Skeletal muscle satellite cell (primary cell): ENCODE data around the gene DMD.

ENCODE experiments used
- H3K27me3 ChIP-seq: 2 replicates; pipeline ENCODE4 v1.7.0; 2013; ENCODE audit warnings: low read length; ENCODE audit not compliant: control insufficient read depth, insufficient read depth
- H3K36me3 ChIP-seq: 2 replicates; pipeline ENCODE4 v1.7.0; 2013; ENCODE audit warnings: mild to moderate bottlenecking, control low read depth, low read length; ENCODE audit not compliant: insufficient read depth
- H3K4me1 ChIP-seq: 2 replicates; pipeline ENCODE4 v1.7.0; 2013; ENCODE audit warnings: low read length; ENCODE audit not compliant: control insufficient read depth, insufficient read depth
- H3K4me2 ChIP-seq: 2 replicates; pipeline ENCODE4 v1.7.0; 2013; ENCODE audit warnings: mild to moderate bottlenecking, low read length
- H3K4me3 ChIP-seq: 2 replicates; pipeline ENCODE4 v1.7.0; 2013; ENCODE audit warnings: low read length
- H3K9ac ChIP-seq: 2 replicates; pipeline ENCODE4 v1.7.0; 2013; ENCODE audit warnings: mild to moderate bottlenecking, low read depth, low read length, moderate library complexity
- H3K9me3 ChIP-seq: replicated peaks from 2 replicates; pipeline ENCODE4 v1.7.0; 2013; ENCODE audit warnings: mild to moderate bottlenecking, control low read depth, low read length

The DMD gene

DNA sequence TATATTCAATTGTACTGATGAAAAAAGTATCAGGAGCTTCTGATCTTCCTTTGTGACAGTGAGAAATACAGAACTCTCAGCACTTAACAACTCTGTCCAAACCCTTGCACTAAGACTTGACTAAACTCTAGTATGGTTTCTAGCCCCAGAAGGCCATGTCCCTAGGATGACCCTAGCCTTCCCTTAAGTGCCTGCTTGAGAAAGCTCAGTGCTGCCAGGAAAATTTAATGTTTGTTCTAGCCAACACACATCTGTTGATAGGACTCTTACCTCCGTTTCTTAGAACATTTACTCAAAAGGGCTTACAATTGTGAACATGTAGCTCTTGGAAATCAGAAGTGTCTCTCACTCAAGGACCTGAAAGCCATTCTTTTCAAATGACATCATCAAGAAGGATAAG is 1084.4 kb downstream of the DMD start:
- H3K27me3 ChIP-seq: no peaks in the 10 kb centered on the region
- H3K9ac ChIP-seq: no peak overlapping the region
- peaks cover 2% of the 10 kb centered on the region for H3K9me3 ChIP-seq
- H3K36me3 ChIP-seq: no peaks in the 10 kb centered on the region
- H3K4me3 ChIP-seq: no peak overlapping the region
- no peaks in the 10 kb centered on the region for H3K4me1 ChIP-seq
- no peak overlapping the region for H3K4me2 ChIP-seq

DNA sequence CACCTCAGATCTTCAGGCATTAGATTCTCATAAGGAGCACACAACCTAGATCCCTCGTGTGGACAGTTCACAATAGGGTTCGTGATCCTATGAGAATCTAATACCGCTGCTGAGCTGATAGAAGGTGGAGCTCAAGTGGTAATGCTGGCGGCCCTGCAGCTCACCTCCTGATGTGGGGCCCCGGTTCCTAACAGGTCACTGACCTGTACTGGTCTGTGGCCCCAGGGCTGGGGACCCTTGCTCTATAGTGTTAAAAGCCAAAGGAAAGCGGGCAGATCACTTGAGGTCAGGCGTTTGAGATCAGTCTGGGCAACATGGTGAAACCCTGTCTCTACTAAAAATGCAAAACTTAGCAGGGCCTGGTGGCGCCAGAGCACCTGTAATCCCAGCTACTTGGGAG is 1092.5 kb downstream of the DMD start:
- Histone ChIP-seq H3K9me3 (no peaks in the 10 kb centered on the region), H3K4me1 (no peaks in the 10 kb centered on the region), H3K4me3 (no peak overlapping the region), H3K4me2 (no peak overlapping the region), H3K9ac (no peak overlapping the region), H3K36me3 (no peaks in the 10 kb centered on the region), H3K27me3 (no peaks in the 10 kb centered on the region)

DNA sequence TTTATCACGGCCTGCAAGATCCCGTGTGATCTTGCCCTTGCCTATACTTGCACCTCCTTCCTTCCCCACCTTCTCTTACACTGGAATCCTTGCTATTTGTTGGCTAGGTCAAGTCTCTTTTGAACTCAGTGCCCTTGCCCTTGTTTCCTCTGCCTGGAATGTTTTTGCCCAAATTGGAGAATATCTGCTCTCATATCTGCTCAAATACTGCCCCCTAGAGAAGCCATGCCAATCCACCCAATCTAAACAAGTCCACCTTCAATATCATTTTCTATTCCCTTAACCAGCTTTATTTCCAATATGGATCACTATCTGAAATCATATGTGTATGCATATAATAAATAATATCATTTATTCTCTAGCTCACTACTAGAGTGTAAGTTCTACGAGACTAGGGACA is 1095.3 kb downstream of the DMD start:
- Histone ChIP-seq H3K4me2 (no peak overlapping the region), H3K4me1 (no peaks in the 10 kb centered on the region), H3K27me3 (no peaks in the 10 kb centered on the region), H3K4me3 (no peak overlapping the region), H3K36me3 (no peaks in the 10 kb centered on the region), H3K9me3 (no peaks in the 10 kb centered on the region), H3K9ac (no peak overlapping the region)

DNA sequence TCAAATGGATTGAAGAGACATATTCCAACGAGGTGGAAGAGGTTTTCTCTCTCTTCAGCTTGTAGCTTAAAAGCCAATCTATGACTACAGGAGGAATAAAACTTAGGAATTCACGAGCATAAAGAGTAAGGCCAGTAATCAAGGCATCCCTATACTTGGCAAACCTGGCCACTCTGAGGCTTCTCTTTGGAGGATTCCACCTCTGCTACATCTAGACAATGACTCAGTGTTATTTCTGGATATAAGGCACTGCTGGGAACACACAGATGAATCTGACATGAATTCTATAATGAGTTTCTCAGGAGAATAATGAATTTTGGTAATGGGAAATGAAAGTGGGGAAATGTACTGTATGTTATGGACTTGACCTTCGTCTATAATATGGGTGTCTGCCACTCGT is 1123.7 kb downstream of the DMD start:
- Histone ChIP-seq H3K4me1 (no peaks in the 10 kb centered on the region), H3K27me3 (no peaks in the 10 kb centered on the region), H3K9ac (no peak overlapping the region), H3K36me3 (no peaks in the 10 kb centered on the region), H3K9me3 (no peaks in the 10 kb centered on the region), H3K4me3 (no peak overlapping the region), H3K4me2 (no peak overlapping the region)

DNA sequence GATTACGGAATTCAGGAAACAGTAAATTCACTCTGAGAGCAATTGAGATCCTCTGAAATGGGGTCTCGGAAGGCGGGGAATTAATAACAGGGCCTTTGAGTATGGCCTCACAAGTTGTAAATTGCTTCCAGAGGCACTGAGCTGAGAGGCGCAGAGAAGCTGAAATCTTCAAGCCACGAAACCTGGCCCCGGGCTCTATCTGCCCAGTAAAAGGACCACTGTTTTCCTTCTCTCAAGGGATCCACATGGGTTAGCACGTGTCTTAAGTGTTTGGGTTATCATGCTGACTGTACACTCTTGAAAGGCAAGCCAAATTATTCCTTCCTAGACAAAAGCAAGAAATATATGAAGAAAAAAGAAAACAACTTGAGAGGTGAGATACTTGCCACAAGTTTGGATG is 1126.6 kb downstream of the DMD start:
- no peaks in the 10 kb centered on the region for H3K27me3 ChIP-seq

DNA sequence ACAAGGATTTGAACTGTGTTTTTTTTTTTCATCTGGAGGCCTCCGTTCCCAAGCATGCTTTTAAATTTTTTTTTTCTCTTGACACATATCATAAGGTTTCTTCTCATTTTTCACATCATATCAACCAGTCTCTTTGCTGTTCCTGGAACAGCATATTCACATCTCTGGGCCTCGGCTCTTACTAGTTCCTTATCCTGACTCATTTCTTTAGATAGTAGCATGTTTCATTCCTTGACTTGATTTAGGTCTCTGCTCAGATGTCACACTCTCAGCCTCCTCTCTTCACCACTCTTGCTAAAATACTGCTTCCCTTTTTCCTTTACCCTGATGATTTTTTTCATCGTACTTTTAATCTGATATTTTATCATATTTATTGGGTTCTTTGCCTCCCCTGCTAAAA is 1163.1 kb downstream of the DMD start:
- Histone ChIP-seq H3K9ac (no peak overlapping the region), H3K27me3 (no peaks in the 10 kb centered on the region), H3K36me3 (no peaks in the 10 kb centered on the region), H3K4me3 (no peak overlapping the region), H3K4me2 (no peak overlapping the region), H3K4me1 (no peaks in the 10 kb centered on the region), H3K9me3 (no peaks in the 10 kb centered on the region)

More for the DNA sequence above, 1126.6 kb downstream of the DMD start:
- H3K4me3 ChIP-seq: no peak overlapping the region
- no peaks in the 10 kb centered on the region for H3K36me3 ChIP-seq
- H3K9ac ChIP-seq: no peak overlapping the region
- H3K4me1 ChIP-seq: no peaks in the 10 kb centered on the region
- H3K9me3 ChIP-seq: no peaks in the 10 kb centered on the region
- H3K4me2 ChIP-seq: no peak overlapping the region

DNA sequence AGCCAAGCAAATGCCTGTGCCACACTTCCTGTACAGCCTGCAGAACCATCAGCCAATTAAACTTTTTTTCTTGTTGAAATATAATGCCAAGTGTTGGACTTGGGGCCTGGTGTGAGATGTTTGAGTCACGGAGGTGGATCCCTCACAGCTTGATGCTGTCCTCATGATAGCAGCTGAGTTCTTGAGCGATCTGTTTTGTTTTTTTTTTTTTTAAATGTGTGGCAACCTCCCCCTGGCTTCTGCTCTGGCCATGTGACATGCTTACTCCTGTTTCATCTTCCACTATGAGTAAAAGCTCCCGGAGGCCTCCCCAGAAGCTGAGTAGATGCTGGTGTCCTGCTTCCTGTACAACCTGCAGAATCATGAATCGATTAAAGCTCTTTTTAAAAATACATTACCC is 1166.2 kb downstream of the DMD start:
- no peaks in the 10 kb centered on the region for H3K36me3 ChIP-seq

DNA sequence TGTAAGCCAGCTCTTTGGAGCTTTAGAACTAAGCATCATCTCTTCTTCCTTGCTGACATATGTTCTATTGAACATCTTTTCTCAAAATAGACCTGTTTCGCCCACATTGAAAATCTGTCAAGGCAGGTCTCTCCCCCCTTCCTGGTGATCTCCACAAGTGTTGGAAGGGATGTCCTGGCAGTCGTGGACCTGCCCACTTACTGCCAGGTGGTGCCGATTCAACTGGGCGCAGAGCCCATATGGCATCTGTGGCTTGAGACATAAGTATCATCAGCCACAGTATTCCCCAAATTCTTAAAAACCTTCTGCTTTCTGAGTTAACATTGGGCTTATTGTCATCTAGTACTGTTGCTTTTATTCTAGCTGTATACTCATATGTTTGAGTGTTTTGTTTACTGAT is 1170.2 kb downstream of the DMD start:
- H3K36me3 ChIP-seq: no peaks in the 10 kb centered on the region
- no peaks in the 10 kb centered on the region for H3K9me3 ChIP-seq
- no peak overlapping the region for H3K9ac ChIP-seq
- no peaks in the 10 kb centered on the region for H3K4me1 ChIP-seq
- H3K27me3 ChIP-seq: no peaks in the 10 kb centered on the region
- no peak overlapping the region for H3K4me2 ChIP-seq
- no peak overlapping the region for H3K4me3 ChIP-seq

More for the DNA sequence above, 1166.2 kb downstream of the DMD start:
- Histone ChIP-seq H3K4me3 (no peak overlapping the region), H3K4me1 (no peaks in the 10 kb centered on the region), H3K27me3 (no peaks in the 10 kb centered on the region), H3K4me2 (no peak overlapping the region), H3K9me3 (no peaks in the 10 kb centered on the region), H3K9ac (no peak overlapping the region)

DNA sequence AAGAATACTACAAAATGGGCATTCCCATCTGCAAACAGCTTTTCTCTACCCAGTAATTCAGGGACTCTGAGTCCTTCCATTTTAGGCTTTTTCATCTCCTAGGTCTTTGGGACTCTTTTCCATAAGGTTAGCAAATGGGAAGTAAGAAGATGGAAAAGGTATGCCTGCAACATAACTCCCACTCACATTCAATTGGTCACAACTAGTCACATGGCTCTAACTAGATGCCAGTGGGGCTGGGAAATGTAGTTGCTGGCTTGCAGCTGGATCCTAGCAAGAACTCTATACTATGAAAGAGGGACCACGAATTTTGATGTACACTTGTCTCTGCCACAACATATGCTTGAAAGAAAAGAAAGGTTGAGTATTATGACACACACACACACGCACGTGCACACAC is 1184.6 kb downstream of the DMD start:
- Histone ChIP-seq H3K9me3 (no peaks in the 10 kb centered on the region), H3K4me2 (no peak overlapping the region), H3K27me3 (no peaks in the 10 kb centered on the region), H3K4me1 (no peaks in the 10 kb centered on the region), H3K4me3 (no peak overlapping the region), H3K9ac (no peak overlapping the region), H3K36me3 (no peaks in the 10 kb centered on the region)

DNA sequence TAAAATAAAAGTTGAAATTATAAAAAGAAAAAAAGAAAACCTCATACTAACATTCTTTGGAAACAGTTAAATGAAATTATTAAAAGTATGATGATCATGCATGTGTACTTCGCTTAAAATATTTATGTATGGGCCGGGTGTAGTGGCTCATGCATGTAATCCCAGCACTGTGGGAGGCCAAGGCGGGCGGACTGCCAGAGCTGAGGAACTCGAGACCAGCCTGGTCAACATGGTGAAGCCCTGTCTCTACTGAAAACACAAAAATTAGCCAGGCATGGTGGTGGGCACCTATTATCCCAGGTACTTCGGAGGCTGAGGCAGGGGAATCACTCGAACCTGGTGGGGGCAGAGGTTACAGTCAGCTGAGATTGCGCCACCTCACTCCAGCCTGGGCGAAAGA is 1187.3 kb downstream of the DMD start:
- Histone ChIP-seq H3K9me3 (no peaks in the 10 kb centered on the region), H3K9ac (no peak overlapping the region), H3K4me1 (no peaks in the 10 kb centered on the region), H3K4me3 (no peak overlapping the region), H3K36me3 (no peaks in the 10 kb centered on the region), H3K4me2 (no peak overlapping the region), H3K27me3 (no peaks in the 10 kb centered on the region)

DNA sequence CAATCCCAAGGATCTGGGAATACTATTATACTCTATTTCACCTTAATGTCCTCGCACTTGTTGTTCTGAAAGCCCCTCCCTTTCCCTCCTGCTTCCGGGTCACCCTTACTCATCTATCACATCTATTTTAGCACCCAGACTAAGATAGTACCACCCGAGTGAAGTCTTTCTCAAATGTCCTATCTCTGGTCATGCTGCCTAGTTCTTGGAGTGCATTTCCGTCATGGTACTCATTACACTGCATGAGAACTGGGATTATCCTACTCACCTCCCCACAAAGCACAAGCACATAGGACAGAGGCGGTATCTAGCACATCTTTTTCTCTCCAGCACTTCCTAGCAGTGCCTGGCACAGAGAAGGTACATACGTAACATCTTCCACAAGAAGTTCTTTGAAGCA is 1195.2 kb downstream of the DMD start:
- no peak overlapping the region for H3K9ac ChIP-seq
- no peaks in the 10 kb centered on the region for H3K9me3 ChIP-seq
- H3K4me3 ChIP-seq: no peak overlapping the region
- H3K27me3 ChIP-seq: no peaks in the 10 kb centered on the region
- no peaks in the 10 kb centered on the region for H3K4me1 ChIP-seq
- no peak overlapping the region for H3K4me2 ChIP-seq
- H3K36me3 ChIP-seq: no peaks in the 10 kb centered on the region

DNA sequence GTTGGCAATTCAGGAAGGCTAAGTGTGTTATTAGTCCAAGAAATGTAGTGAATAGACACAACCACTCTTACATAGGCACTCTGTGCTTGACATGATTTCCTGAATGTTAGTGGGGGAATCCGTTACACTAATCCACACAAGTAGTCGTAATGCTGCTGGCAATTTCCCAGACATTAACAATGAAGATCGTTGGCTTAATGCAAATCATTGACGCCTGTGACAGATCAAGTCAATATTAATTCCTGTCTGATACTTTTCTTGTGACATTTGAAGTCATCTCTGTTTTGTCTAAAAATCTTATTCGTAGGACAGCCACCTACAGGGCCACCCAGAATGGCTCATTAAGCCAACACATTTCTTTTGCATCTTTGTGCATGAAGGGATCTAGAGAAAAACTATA is 1200.4 kb downstream of the DMD start:
- Histone ChIP-seq H3K9ac (no peak overlapping the region), H3K4me3 (no peak overlapping the region), H3K36me3 (no peaks in the 10 kb centered on the region), H3K9me3 (no peaks in the 10 kb centered on the region), H3K27me3 (no peaks in the 10 kb centered on the region), H3K4me2 (no peak overlapping the region), H3K4me1 (no peaks in the 10 kb centered on the region)
